CD4-positive, alpha-beta T cell (primary cell): ENCODE measurements around the gene ANGPTL5. TPM values are rescaled to one million over a fixed set of nuclear protein-coding genes. Genes with fewer than 3 reads are reported as not detected.

Source experiments
- ATAC-seq: fragments of 200-7000 bp; cut with Tn5 transposase; one replicate; pipeline ENCODE4 v1.10.0; 2022; ENCODE audit warnings: mild to moderate bottlenecking; ENCODE audit not compliant: poor library complexity
- CTCF ChIA-PET: fragments of 350-600 bp; sonication (Branson Sonifier 250); formaldehyde crosslinking; loops from one replicate; lab custom pipeline; 2021; ENCODE audit warnings: antibody characterized with exemption, inconsistent platforms; lab: Charles Lee
- POLR2A ChIA-PET: fragments of 350-600 bp; sonication (Branson Sonifier 250); formaldehyde crosslinking; loops from one replicate; lab custom pipeline; 2021; ENCODE audit warnings: antibody characterized with exemption, inconsistent platforms; lab: Charles Lee
- DNase-seq, 14 experiments: peaks; one replicate each; pipeline ENCODE4 v3.0.0-alpha.2; 2013 to 2020; ENCODE audit warnings: mixed read lengths in 2 of 14
- H3K27ac ChIP-seq, 2 donors: one replicate each; pipeline versions ENCODE4 v1.5.1 to v1.7.0; 2013; ENCODE audit warnings: low read length in 2 of 2, low read depth in 1 of 2, mild to moderate bottlenecking in 1 of 2
- H3K27me3 ChIP-seq, 2 experiments: 1 replicate in 1 of 2; 2 replicates in 1 of 2; pipeline versions ENCODE4 v1.6.1 to v1.7.0; 2013; ENCODE audit warnings: low read length in 2 of 2, control low read depth in 1 of 2, mild to moderate bottlenecking in 1 of 2, moderate library complexity in 1 of 2; ENCODE audit not compliant: insufficient read depth in 2 of 2, control insufficient read depth in 1 of 2
- H3K36me3 ChIP-seq: one replicate; pipeline ENCODE4 v1.6.1; 2013; ENCODE audit warnings: low read length, control low read depth; ENCODE audit not compliant: insufficient read depth
- H3K4me1 ChIP-seq: one replicate; pipeline ENCODE4 v1.6.1; 2013; ENCODE audit warnings: low read length, control low read depth; ENCODE audit not compliant: insufficient read depth
- H3K4me3 ChIP-seq: one replicate; pipeline ENCODE4 v1.5.1; 2013; ENCODE audit warnings: mild to moderate bottlenecking, low read length, moderate library complexity
- H3K9me3 ChIP-seq, 2 experiments: 1 replicate in 1 of 2; 2 replicates in 1 of 2; pipeline versions ENCODE4 v1.6.1 to v1.7.0; 2013; ENCODE audit warnings: low read length in 2 of 2, mild to moderate bottlenecking in 2 of 2, control low read depth in 1 of 2, moderate library complexity in 1 of 2; ENCODE audit not compliant: control insufficient read depth in 1 of 2, insufficient read depth in 1 of 2
- H3K27ac Mint-ChIP-seq: one replicate; pipeline ENCODE4 v1.8.0; 2020; ENCODE audit warnings: mixed read lengths
- H3K27me3 Mint-ChIP-seq: one replicate; pipeline ENCODE4 v1.8.0; 2021; ENCODE audit warnings: mixed read lengths
- H3K36me3 Mint-ChIP-seq: one replicate; pipeline ENCODE4 v1.8.0; 2021; ENCODE audit warnings: low read depth, mixed read lengths
- H3K4me1 Mint-ChIP-seq: one replicate; pipeline ENCODE4 v1.8.0; 2021; ENCODE audit warnings: low read depth, mixed read lengths
- H3K4me3 Mint-ChIP-seq: one replicate; pipeline ENCODE4 v1.8.0; 2020; ENCODE audit warnings: mild to moderate bottlenecking, mixed read lengths
- H3K9me3 Mint-ChIP-seq: one replicate; pipeline ENCODE4 v1.8.0; 2020; ENCODE audit warnings: mixed read lengths
- intact Hi-C, 2 experiments: fragments of 100-400 bp; cut with DNase I in 1 of 2; cut with micrococcal nuclease in 1 of 2; formaldehyde crosslinking; loops; one replicate each; pipeline versions ENCODE4 v1.15.1 to v1.9.0; 2023 to 2025; cut with DNase I, micrococcal nuclease
- total RNA-seq, 174 experiments: library from RNA in 2 of 174; stranded (reverse) in 2 of 174; gene quantifications; one replicate each; pipeline ENCODE4 v1.2.3 and lab custom pipeline; 2021 to 2026
- TF ChIP-seq, protein P1 (sequence below): fragments of 200-600 bp; IDR thresholded peaks from one replicate; pipeline ENCODE4 v1.8.0; 2022; ENCODE audit warnings: antibody characterized with exemption, mild to moderate bottlenecking

Gene ANGPTL5
- total RNA-seq, 2 experiments from 2014 or later: not detected

DNA sequence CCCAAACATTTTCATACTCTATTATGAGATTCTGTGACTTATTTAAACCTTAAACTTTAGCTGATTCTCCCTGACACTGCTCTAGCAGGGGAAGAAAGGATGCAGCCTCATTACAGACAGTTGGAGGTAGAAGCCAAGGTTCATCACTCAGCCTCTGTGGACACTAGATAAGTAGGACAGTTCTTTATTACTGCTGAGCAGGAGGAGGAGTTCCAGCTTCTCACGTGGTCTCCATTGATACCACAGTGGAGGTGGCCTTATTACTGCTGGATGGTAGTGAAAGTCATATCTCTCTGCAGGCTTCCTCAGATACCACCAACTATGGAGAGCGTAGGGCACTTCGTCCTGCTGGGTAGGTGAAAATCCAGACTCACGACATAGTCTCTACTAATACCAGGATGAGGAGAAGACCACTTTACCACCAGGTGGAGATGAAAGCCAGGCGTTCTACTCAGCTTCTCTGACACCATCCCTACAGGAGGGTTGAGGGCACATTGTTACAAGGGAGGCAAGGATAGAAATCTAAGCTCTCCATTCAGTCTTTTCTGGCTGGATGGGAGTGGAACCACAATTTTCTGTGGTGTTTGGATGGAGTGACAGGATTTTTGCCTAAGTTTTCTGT, 13.1 kb upstream of the ANGPTL5 start:
- H3K9me3 Mint-ChIP-seq: peaks cover 9% of the 10 kb centered on the region
- ATAC-seq: no peak
- H3K36me3 ChIP-seq: no peaks in the 10 kb centered on the region
- H3K9me3 ChIP-seq: no peaks in the 10 kb centered on the region
- DNase-seq: no peak
- no peaks in the 10 kb centered on the region for H3K4me1 Mint-ChIP-seq
- intact Hi-C loops: no loop called here
- POLR2A ChIA-PET: no interaction called here
- no peak overlapping the region for H3K4me3 Mint-ChIP-seq
- H3K27ac ChIP-seq: no peak overlapping the region
- peaks cover 3% of the 10 kb centered on the region for H3K36me3 Mint-ChIP-seq
- CTCF ChIA-PET: no interaction called here
- no peaks in the 10 kb centered on the region for H3K4me1 ChIP-seq
- H3K27me3 Mint-ChIP-seq: no peaks in the 10 kb centered on the region
- no peaks in the 10 kb centered on the region for H3K27me3 ChIP-seq
- H3K4me3 ChIP-seq: no peak overlapping the region
- H3K27ac Mint-ChIP-seq: no peak overlapping the region
- TF ChIP-seq, protein P1, sequence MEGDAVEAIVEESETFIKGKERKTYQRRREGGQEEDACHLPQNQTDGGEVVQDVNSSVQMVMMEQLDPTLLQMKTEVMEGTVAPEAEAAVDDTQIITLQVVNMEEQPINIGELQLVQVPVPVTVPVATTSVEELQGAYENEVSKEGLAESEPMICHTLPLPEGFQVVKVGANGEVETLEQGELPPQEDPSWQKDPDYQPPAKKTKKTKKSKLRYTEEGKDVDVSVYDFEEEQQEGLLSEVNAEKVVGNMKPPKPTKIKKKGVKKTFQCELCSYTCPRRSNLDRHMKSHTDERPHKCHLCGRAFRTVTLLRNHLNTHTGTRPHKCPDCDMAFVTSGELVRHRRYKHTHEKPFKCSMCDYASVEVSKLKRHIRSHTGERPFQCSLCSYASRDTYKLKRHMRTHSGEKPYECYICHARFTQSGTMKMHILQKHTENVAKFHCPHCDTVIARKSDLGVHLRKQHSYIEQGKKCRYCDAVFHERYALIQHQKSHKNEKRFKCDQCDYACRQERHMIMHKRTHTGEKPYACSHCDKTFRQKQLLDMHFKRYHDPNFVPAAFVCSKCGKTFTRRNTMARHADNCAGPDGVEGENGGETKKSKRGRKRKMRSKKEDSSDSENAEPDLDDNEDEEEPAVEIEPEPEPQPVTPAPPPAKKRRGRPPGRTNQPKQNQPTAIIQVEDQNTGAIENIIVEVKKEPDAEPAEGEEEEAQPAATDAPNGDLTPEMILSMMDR: no peak

DNA sequence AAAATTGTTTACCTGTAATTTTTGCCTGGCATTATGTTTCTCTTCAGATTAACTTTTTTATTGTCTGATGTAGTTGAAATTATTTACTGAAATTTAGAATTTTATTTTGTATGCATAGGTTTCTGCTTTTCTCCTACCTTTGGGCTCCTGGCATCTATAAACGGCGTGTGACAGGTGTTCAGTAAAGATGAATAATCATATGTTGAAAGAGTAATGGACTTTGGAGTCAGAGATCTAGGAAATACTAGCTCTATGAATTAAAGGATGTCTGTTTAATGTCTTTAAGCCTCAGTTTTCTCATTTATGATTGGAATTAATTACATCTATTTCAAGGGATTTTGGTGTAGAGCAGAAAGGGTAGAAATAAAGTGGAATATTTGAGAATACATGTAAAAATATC, 7.2 kb upstream of the ANGPTL5 start:
- Mint-ChIP-seq H3K9me3 (peaks cover 4% of the 10 kb centered on the region), H3K27me3 (no peaks in the 10 kb centered on the region), H3K36me3 (peaks cover 3% of the 10 kb centered on the region), H3K4me3 (no peak overlapping the region), H3K27ac (no peak overlapping the region), H3K4me1 (no peaks in the 10 kb centered on the region)
- TF ChIP-seq, protein P1: no peak
- Histone ChIP-seq H3K36me3 (no peaks in the 10 kb centered on the region), H3K27ac (no peak overlapping the region), H3K4me1 (no peaks in the 10 kb centered on the region), H3K4me3 (no peak overlapping the region), H3K27me3 (no peaks in the 10 kb centered on the region), H3K9me3 (no peaks in the 10 kb centered on the region)
- ChIA-PET CTCF (no interaction called here), POLR2A (interaction anchor here (1.4 kb wide), 1 partner anchor 9 kb away, joined by 5 read pairs; the partner anchor contains the start of gene CEP126)
- DNase-seq (no peak), ATAC-seq (no peak)
- intact Hi-C loops: no loop called here

DNA sequence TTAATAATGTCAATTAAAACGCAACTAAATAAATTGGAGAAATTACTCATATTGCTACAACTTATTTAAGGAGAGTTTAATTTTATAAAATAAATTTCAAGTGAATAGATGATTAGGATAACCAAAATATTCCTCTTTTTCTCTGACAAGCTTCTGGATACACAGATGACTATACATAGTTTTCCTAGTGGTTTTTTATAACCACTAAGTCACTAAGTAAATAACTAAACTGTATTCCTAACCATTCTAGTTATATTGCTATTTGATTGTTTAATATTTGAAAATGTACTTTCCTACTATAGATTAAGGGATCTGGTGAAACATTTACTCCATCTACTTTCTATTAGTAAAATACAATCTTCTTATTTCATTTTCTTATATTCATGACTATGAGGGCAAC, 4.7 kb upstream of the ANGPTL5 start:
- no peak for DNase-seq

More for the DNA sequence above, 4.7 kb upstream of the ANGPTL5 start:
- POLR2A ChIA-PET: no interaction called here
- CTCF ChIA-PET: no interaction called here
- Histone ChIP-seq H3K27me3 (no peaks in the 10 kb centered on the region), H3K27ac (no peak overlapping the region), H3K4me3 (no peak overlapping the region), H3K36me3 (no peaks in the 10 kb centered on the region), H3K9me3 (no peaks in the 10 kb centered on the region), H3K4me1 (no peaks in the 10 kb centered on the region)
- ATAC-seq: no peak
- H3K27ac Mint-ChIP-seq: no peak overlapping the region
- no peaks in the 10 kb centered on the region for H3K27me3 Mint-ChIP-seq
- no peaks in the 10 kb centered on the region for H3K9me3 Mint-ChIP-seq
- H3K36me3 Mint-ChIP-seq: peaks cover 3% of the 10 kb centered on the region
- H3K4me1 Mint-ChIP-seq: peaks cover 5% of the 10 kb centered on the region
- no peak overlapping the region for H3K4me3 Mint-ChIP-seq
- TF ChIP-seq, protein P1: no peak
- intact Hi-C loops: no loop called here
